ENCODE measurements around the gene NANOS1. TPM values are rescaled to one million over a fixed set of nuclear protein-coding genes. Genes with fewer than 3 reads are reported as not detected.

NANOS1 gene
- total and polyA plus RNA-seq, 2 of the 8 experiments (the other 6 are each of a cell fraction or from before 2014, with no cell fraction given) = 3.1 to 3.9 TPM

GRCh38 chr10:119020627-119020946 lies 8.9 kb upstream of the NANOS1 start (continued):
- TF ChIP-seq E2F6 (IDR thresholded peaks at IDR 0.05) (no peak), HDAC2 (IDR thresholded peaks at IDR 0.05; ENCODE audit: borderline replicate concordance in 1 of 2, low read depth in 2 of 2, low read length in 2 of 2) (no peak), TCF12 (IDR thresholded peaks at IDR 0.05; ENCODE audit: low read depth, low read length) (no peak), SAP30 (IDR thresholded peaks at IDR 0.05; ENCODE audit: insufficient read depth, insufficient replicate concordance, low read length) (no peak), GABPA (IDR thresholded peaks at IDR 0.05; ENCODE audit: borderline replicate concordance, insufficient read depth, low read length) (no peak), USF2 (IDR thresholded peaks at IDR 0.05; ENCODE audit: low read length) (no peak)
